Right lobe of liver (tissue), 4 donors: ENCODE results near the gene SH2D5.

Experiments used
- CTCF ChIP-seq, 4 donors: fragments of 200-600 bp in 3 of 4; fragments of 450-650 bp in 1 of 4; IDR thresholded peaks; one replicate each; pipeline versions ENCODE4 v1.5.1 to v1.8.0; 2016 to 2022; ENCODE audit warnings: antibody characterized with exemption in 4 of 4, mild to moderate bottlenecking in 2 of 4
- POLR2A ChIP-seq: fragments of 450-650 bp; IDR thresholded peaks from one replicate; pipeline ENCODE4 v1.6.1; 2017; ENCODE audit warnings: antibody characterized with exemption, mild to moderate bottlenecking
- donor health status: DM: no; HTN: no; CAD: no.
- donor health status: DM: no; HTN: no; CAD: no.
- donor health status: DM: no; HTN: yes; CAD: no.

GRCh38 chr1:20751462-20751990 lies 19.0 kb upstream of the SH2D5 start:
- TF ChIP-seq POLR2A = no peak
- TF ChIP-seq CTCF (IDR thresholded peaks at IDR 0.05) = no peak
